Bladder microvascular endothelial cell (primary cell): ENCODE measurements around the gene PCAT7. TPM values are rescaled to one million over a fixed set of nuclear protein-coding genes. Genes with fewer than 3 reads are reported as not detected.

Experiments
- total RNA-seq: library from RNA; depleted of rRNA; stranded (reverse); fragments of >200 nt; gene quantifications from 2 replicates; pipeline ENCODE4 v1.2.3, GENCODE V29; 2014

PCAT7 gene
- total RNA-seq: 0.13 TPM in 1 of 2 replicates, not detected in the other

DNA sequence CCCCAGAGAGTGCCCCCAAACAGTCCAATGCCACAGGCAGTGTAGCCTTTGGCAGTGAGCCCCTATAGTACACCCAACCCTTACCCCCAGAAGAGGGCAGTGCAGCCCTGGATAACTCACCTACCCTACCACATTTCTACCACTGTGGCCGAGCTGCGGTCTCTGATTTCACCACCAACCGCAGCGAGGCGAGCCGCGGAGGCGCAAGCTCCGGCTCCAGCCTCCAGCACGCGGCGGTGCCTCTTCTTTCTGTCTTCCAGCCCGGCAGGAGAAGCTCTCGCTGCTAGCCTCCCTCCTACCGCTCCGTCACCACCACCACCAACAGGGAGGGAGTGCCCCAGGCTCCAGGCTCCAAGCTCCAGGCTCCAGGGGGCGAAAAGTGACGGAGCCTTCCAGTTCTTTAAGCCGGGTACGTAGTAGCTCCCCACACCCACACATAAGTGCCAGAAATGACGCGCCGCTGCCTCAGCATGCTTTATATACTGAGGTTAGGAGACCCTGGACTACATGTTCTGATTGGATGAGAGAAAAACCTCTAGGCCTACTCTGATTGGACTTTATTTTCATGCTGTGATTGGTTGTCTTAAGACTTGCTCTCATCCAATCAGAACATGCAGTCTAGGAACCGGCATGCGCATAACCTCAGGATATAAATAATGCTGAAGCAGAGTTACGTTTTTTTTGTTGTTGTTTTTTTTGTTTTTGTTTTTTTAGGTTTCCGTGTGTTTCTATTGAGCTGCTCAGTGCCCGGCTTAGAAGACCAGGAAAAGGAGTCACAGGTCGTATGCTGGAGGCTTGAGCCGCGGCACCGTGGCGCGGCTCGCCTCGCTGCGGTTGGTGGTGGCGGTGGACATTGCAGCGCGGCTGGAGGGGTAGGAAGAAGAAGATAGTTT, at the start of gene PCAT7:
Gene PCAT7, plus strand, starts transcription at position 645 of the 893 bp plus-strand sequence.

DNA sequence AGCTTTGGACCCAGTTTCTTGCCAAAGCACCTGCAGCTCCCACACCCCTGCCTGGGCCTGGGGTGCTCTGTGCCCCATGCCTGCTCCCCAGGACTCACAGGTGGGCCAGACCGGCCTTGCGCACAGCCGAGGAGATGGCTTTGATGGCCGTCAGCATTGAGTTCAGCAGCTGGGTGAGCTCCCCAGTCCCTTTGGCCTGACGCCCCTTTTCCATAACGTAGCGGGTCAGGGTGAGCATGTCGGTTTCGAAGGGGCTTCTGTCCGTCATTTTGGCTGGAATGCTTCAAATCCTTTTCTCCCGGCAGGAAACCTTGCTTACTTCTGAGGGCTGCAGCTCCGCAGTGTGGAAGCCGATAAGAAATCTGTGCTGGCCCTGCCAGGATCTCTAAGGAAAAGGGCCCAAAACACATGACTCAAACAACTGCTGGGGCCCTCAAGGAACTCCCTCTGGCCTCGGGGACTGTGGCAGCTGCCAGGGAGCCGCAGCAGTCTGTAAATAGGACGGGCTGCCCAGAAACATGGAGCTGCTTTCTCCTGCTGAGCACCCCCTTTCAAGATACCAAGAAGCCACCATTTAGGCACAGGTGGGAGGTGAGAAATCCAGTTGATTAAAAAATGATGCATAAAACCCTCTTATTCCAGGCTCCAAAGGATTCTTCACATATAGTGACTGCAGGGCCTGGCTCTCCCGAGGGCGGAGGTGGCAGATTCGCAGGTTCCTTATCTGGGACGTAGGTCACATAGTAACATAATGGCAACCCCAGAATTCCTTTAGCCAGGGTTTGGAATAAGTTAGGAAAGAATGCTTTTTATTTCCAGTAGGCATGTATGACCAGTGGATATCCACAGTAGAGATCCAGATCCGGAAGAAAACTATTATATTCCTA, 38.8 kb downstream of the PCAT7 start, which contains the start of gene FBP2:
Gene FBP2, minus strand, starts transcription at position 366 of the 887 bp plus-strand sequence. Its CDS starts 98 bp downstream, at position 268.

Other genes starting within 250 kb of the PCAT7 start
- gene NUTM2F, start 226.4 kb upstream of the PCAT7 start, total RNA-seq: not detected in 2 replicates
- not detected in 2 replicates for gene FBP2, start 38.7 kb downstream of the PCAT7 start, total RNA-seq
- gene FBP1, start 84.4 kb downstream of the PCAT7 start, total RNA-seq: 0.49 and 0.57 TPM in 2 replicates
- 24.1 and 46.6 TPM in 2 replicates for gene AOPEP, start 171.6 kb downstream of the PCAT7 start, total RNA-seq